Measurements from ENCODE around the gene MEDAG.

Gene MEDAG

GRCh38 chr13:30865123-30866049 lies 40.7 kb upstream of the MEDAG start:
- no peaks in the 10 kb centered on the region for H3K36me3 ChIP-seq (ENCODE audit: control insufficient read depth, insufficient read depth, low read length)
- DNase-seq (ENCODE audit: low read depth, low spot score) = peak; percentile 67
- H3K4me1 ChIP-seq (ENCODE audit: control insufficient read depth, insufficient read depth, low read length) = peaks cover 13% of the 10 kb centered on the region
- no peak overlapping the region for H3K4me3 ChIP-seq (ENCODE audit: low read length)
- H3K27ac ChIP-seq (ENCODE audit: low read length) = no peak overlapping the region
- WGBS (ENCODE audit: insufficient coverage, insufficient read length) = no CpG with 5 or more reads among the region's 17 CpGs
- peaks cover 4% of the 10 kb centered on the region; the same call in 1 of the 2 replicates for H3K27me3 ChIP-seq (ENCODE audit: control insufficient read depth, insufficient read depth, low read length)
- no peaks in the 10 kb centered on the region for H3K9me3 ChIP-seq (ENCODE audit: control insufficient read depth, insufficient read depth, low read length)

GRCh38 chr13:30866677-30867076 lies 39.4 kb upstream of the MEDAG start:
- no peaks in the 10 kb centered on the region for H3K9me3 ChIP-seq (ENCODE audit: control insufficient read depth, insufficient read depth, low read length)
- no peak overlapping the region for H3K4me3 ChIP-seq (ENCODE audit: low read length)
- peaks cover 4% of the 10 kb centered on the region; the same call in 1 of the 2 replicates for H3K27me3 ChIP-seq (ENCODE audit: control insufficient read depth, insufficient read depth, low read length)
- DNase-seq (ENCODE audit: low read depth, low spot score) = no peak
- no peaks in the 10 kb centered on the region for H3K36me3 ChIP-seq (ENCODE audit: control insufficient read depth, insufficient read depth, low read length)
- no peak overlapping the region for H3K27ac ChIP-seq (ENCODE audit: low read length)
- H3K4me1 ChIP-seq (ENCODE audit: control insufficient read depth, insufficient read depth, low read length) = peaks cover 15% of the 10 kb centered on the region
- WGBS (ENCODE audit: insufficient coverage, insufficient read length) = no CpG with 5 or more reads among the region's 4 CpGs

GRCh38 chr13:30867089-30867669 lies 38.9 kb upstream of the MEDAG start:
- Histone ChIP-seq H3K27me3 (ENCODE audit: control insufficient read depth, insufficient read depth, low read length) (peaks cover 4% of the 10 kb centered on the region; the same call in 1 of the 2 replicates), H3K9me3 (ENCODE audit: control insufficient read depth, insufficient read depth, low read length) (no peaks in the 10 kb centered on the region), H3K36me3 (ENCODE audit: control insufficient read depth, insufficient read depth, low read length) (no peaks in the 10 kb centered on the region), H3K27ac (ENCODE audit: low read length) (no peak overlapping the region), H3K4me1 (ENCODE audit: control insufficient read depth, insufficient read depth, low read length) (peaks cover 17% of the 10 kb centered on the region), H3K4me3 (ENCODE audit: low read length) (no peak overlapping the region)
- WGBS (ENCODE audit: insufficient coverage, insufficient read length) = no CpG with 5 or more reads among the region's 3 CpGs
- DNase-seq (ENCODE audit: low read depth, low spot score) = no peak

- no peaks in the 10 kb centered on the region for H3K36me3 ChIP-seq (ENCODE audit: control insufficient read depth, insufficient read depth, low read length)
- peaks cover 14% of the 10 kb centered on the region for H3K4me1 ChIP-seq (ENCODE audit: control insufficient read depth, insufficient read depth, low read length)
- no peak overlapping the region for H3K27ac ChIP-seq (ENCODE audit: low read length)
- H3K4me3 ChIP-seq (ENCODE audit: low read length) = no peak overlapping the region
- no peaks in the 10 kb centered on the region for H3K27me3 ChIP-seq (ENCODE audit: control insufficient read depth, insufficient read depth, low read length)
- no CpG with 5 or more reads among the region's 5 CpGs for WGBS (ENCODE audit: insufficient coverage, insufficient read length)
- DNase-seq (ENCODE audit: low read depth, low spot score) = no peak
- H3K9me3 ChIP-seq (ENCODE audit: control insufficient read depth, insufficient read depth, low read length) = no peaks in the 10 kb centered on the region
Observed at GRCh38 chr13:30868799-30869470, 37.1 kb upstream of the MEDAG start.

- Histone ChIP-seq H3K27ac (ENCODE audit: low read length) (no peak overlapping the region), H3K9me3 (ENCODE audit: control insufficient read depth, insufficient read depth, low read length) (no peaks in the 10 kb centered on the region), H3K36me3 (ENCODE audit: control insufficient read depth, insufficient read depth, low read length) (no peaks in the 10 kb centered on the region), H3K4me3 (ENCODE audit: low read length) (no peak overlapping the region), H3K27me3 (ENCODE audit: control insufficient read depth, insufficient read depth, low read length) (no peaks in the 10 kb centered on the region), H3K4me1 (ENCODE audit: control insufficient read depth, insufficient read depth, low read length) (peaks cover 13% of the 10 kb centered on the region)
- DNase-seq (ENCODE audit: low read depth, low spot score) = no peak
- no CpG with 5 or more reads among the region's 7 CpGs for WGBS (ENCODE audit: insufficient coverage, insufficient read length)
Observed at GRCh38 chr13:30869491-30869890, 36.6 kb upstream of the MEDAG start.

GRCh38 chr13:30870049-30870884 lies 35.8 kb upstream of the MEDAG start:
- peaks cover 12% of the 10 kb centered on the region for H3K4me1 ChIP-seq (ENCODE audit: control insufficient read depth, insufficient read depth, low read length)
- WGBS (ENCODE audit: insufficient coverage, insufficient read length) = no CpG with 5 or more reads among the region's 9 CpGs
- no peaks in the 10 kb centered on the region for H3K9me3 ChIP-seq (ENCODE audit: control insufficient read depth, insufficient read depth, low read length)
- no peaks in the 10 kb centered on the region for H3K36me3 ChIP-seq (ENCODE audit: control insufficient read depth, insufficient read depth, low read length)
- no peaks in the 10 kb centered on the region for H3K27me3 ChIP-seq (ENCODE audit: control insufficient read depth, insufficient read depth, low read length)
- no peak overlapping the region for H3K27ac ChIP-seq (ENCODE audit: low read length)
- H3K4me3 ChIP-seq (ENCODE audit: low read length) = no peak overlapping the region
- no peak for DNase-seq (ENCODE audit: low read depth, low spot score)

- Histone ChIP-seq H3K27ac (ENCODE audit: low read length) (no peak overlapping the region), H3K4me3 (ENCODE audit: low read length) (no peak overlapping the region)
Observed at GRCh38 chr13:30870916-30871587, 35.0 kb upstream of the MEDAG start.

GRCh38 chr13:30871588-30872275 lies 34.3 kb upstream of the MEDAG start:
- Histone ChIP-seq H3K27ac (ENCODE audit: low read length) (no peak overlapping the region), H3K4me1 (ENCODE audit: control insufficient read depth, insufficient read depth, low read length) (peaks cover 10% of the 10 kb centered on the region), H3K36me3 (ENCODE audit: control insufficient read depth, insufficient read depth, low read length) (no peaks in the 10 kb centered on the region), H3K4me3 (ENCODE audit: low read length) (no peak overlapping the region), H3K9me3 (ENCODE audit: control insufficient read depth, insufficient read depth, low read length) (no peaks in the 10 kb centered on the region), H3K27me3 (ENCODE audit: control insufficient read depth, insufficient read depth, low read length) (no peaks in the 10 kb centered on the region)
- no CpG with 5 or more reads among the region's 17 CpGs for WGBS (ENCODE audit: insufficient coverage, insufficient read length)
- DNase-seq (ENCODE audit: low read depth, low spot score) = no peak

More at GRCh38 chr13:30870916-30871587, 35.0 kb upstream of the MEDAG start:
- no peaks in the 10 kb centered on the region for H3K36me3 ChIP-seq (ENCODE audit: control insufficient read depth, insufficient read depth, low read length)
- H3K4me1 ChIP-seq (ENCODE audit: control insufficient read depth, insufficient read depth, low read length) = peaks cover 10% of the 10 kb centered on the region
- no peaks in the 10 kb centered on the region for H3K27me3 ChIP-seq (ENCODE audit: control insufficient read depth, insufficient read depth, low read length)
- H3K9me3 ChIP-seq (ENCODE audit: control insufficient read depth, insufficient read depth, low read length) = no peaks in the 10 kb centered on the region
- DNase-seq (ENCODE audit: low read depth, low spot score) = no peak
- no CpG with 5 or more reads among the region's 24 CpGs for whole genome bisulfite sequencing (ENCODE audit: insufficient coverage, insufficient read length)

- H3K36me3 ChIP-seq (ENCODE audit: control insufficient read depth, insufficient read depth, low read length) = no peaks in the 10 kb centered on the region
- no peak overlapping the region for H3K27ac ChIP-seq (ENCODE audit: low read length)
- WGBS (ENCODE audit: insufficient coverage, insufficient read length) = no CpG with 5 or more reads among the region's 7 CpGs
- no peaks in the 10 kb centered on the region for H3K9me3 ChIP-seq (ENCODE audit: control insufficient read depth, insufficient read depth, low read length)
- DNase-seq (ENCODE audit: low read depth, low spot score) = no peak
- H3K27me3 ChIP-seq (ENCODE audit: control insufficient read depth, insufficient read depth, low read length) = no peaks in the 10 kb centered on the region
- H3K4me1 ChIP-seq (ENCODE audit: control insufficient read depth, insufficient read depth, low read length) = peaks cover 10% of the 10 kb centered on the region
- H3K4me3 ChIP-seq (ENCODE audit: low read length) = no peak overlapping the region
Observed at GRCh38 chr13:30872276-30872594, 33.8 kb upstream of the MEDAG start.
